PC-3 (cell line): ENCODE measurements around the gene HOXD10. TPM values are rescaled to one million over a fixed set of nuclear protein-coding genes. Genes with fewer than 3 reads are reported as not detected.
A peak's percentile ranks its signal among the peaks of the same experiment; 100 is the strongest.

Experiments used
- ATAC-seq: fragments of 200-7000 bp; cut with Tn5 transposase; 2 replicates; pipeline ENCODE4 v1.9.1; 2020; ENCODE audit warnings: mild to moderate bottlenecking, moderate library complexity
- BruUV-seq: library from RNA; stranded (reverse); fragments of 400-500 nt; replicated peaks from 2 replicates; lab custom pipeline; 2021; lab: Mats Ljungman, UMichigan
- CTCF ChIA-PET: fragments of 300-600 bp; sonication (Branson Sonifier 250); formaldehyde crosslinking; loops from one replicate; lab custom pipeline; 2022; ENCODE audit warnings: antibody characterized with exemption; lab: Charles Lee
- POLR2A ChIA-PET: fragments of 300-600 bp; sonication (Branson Sonifier 250); formaldehyde crosslinking; loops from one replicate; lab custom pipeline; 2022; ENCODE audit warnings: antibody characterized with exemption; ENCODE audit not compliant: unreplicated experiment; lab: Charles Lee
- DNase-seq: peaks from one replicate; pipeline ENCODE4 v3.0.0-alpha.2; 2015
- H2AFZ ChIP-seq: fragments of 300-600 bp; sonication (generic); 2 replicates; pipeline ENCODE4 v1.6.0; 2016; ENCODE audit warnings: antibody characterized with exemption, low read length
- H3F3A ChIP-seq: fragments of 300-600 bp; sonication (generic); one replicate; pipeline ENCODE4 v1.6.0; 2017; ENCODE audit warnings: antibody characterized with exemption, low read length, control low read depth, mild to moderate bottlenecking; ENCODE audit not compliant: unreplicated experiment
- H3K27ac ChIP-seq: fragments of 300-600 bp; sonication (generic); 2 replicates; pipeline ENCODE4 v1.5.1; 2016; ENCODE audit warnings: mild to moderate bottlenecking, low read length
- H3K27me3 ChIP-seq: fragments of 300-600 bp; sonication (generic); 2 replicates; pipeline ENCODE4 v1.6.1; 2016; ENCODE audit warnings: low read length, mixed read lengths
- H3K36me3 ChIP-seq: fragments of 300-600 bp; sonication (generic); 2 replicates; pipeline ENCODE4 v1.6.1; 2016; ENCODE audit warnings: low read depth, mixed run types, low read length, mixed read lengths
- H3K4me1 ChIP-seq: fragments of 300-600 bp; sonication (generic); 2 replicates; pipeline ENCODE4 v1.5.1; 2016; ENCODE audit warnings: low read length; ENCODE audit not compliant: insufficient read depth
- H3K4me2 ChIP-seq: fragments of 300-600 bp; sonication (generic); 2 replicates; pipeline ENCODE4 v1.6.0; 2016; ENCODE audit warnings: low read length
- H3K4me3 ChIP-seq: fragments of 300-600 bp; sonication (generic); 2 replicates; pipeline ENCODE4 v1.5.1; 2016; ENCODE audit warnings: mild to moderate bottlenecking, low read length, mixed read lengths
- H3K79me2 ChIP-seq: fragments of 300-600 bp; sonication (generic); 2 replicates; pipeline ENCODE4 v1.6.1; 2017; ENCODE audit warnings: low read length, mixed read lengths
- H3K9ac ChIP-seq: fragments of 300-600 bp; sonication (generic); 2 replicates; pipeline ENCODE4 v1.6.0; 2016; ENCODE audit warnings: mild to moderate bottlenecking, low read length
- H3K9me2 ChIP-seq: fragments of 300-600 bp; sonication (generic); replicated peaks from 2 replicates; pipeline ENCODE4 v1.6.1; 2016; ENCODE audit warnings: mixed run types, low read length, mixed read lengths
- H3K9me3 ChIP-seq: fragments of 300-600 bp; sonication (generic); 2 replicates; pipeline ENCODE4 v1.6.1; 2016; ENCODE audit warnings: low read length, mixed read lengths
- H4K20me1 ChIP-seq: fragments of 300-600 bp; sonication (generic); 2 replicates; pipeline ENCODE4 v1.6.1; 2016; ENCODE audit warnings: low read length, mixed read lengths
- CTCF ChIP-seq: fragments of 300-600 bp; sonication (generic); conservative IDR thresholded peaks from 2 replicates; pipeline ENCODE4 v1.5.1; 2017; ENCODE audit warnings: antibody characterized with exemption, low read depth, mild to moderate bottlenecking, low read length
- EZH2 ChIP-seq: fragments of 300-600 bp; sonication (generic); IDR thresholded peaks from one replicate; pipeline ENCODE4 v1.6.1; 2017; ENCODE audit warnings: antibody characterized with exemption, mild to moderate bottlenecking, low read length; ENCODE audit not compliant: unreplicated experiment
- EZH2phosphoT487 ChIP-seq: fragments of 300-600 bp; sonication (generic); IDR thresholded peaks from 2 replicates; pipeline ENCODE4 v1.6.1; 2018; ENCODE audit warnings: mild to moderate bottlenecking, antibody characterized with exemption, low read length, borderline replicate concordance
- intact Hi-C: fragments of 100-400 bp; cut with micrococcal nuclease; formaldehyde crosslinking; loops from 2 replicates; pipeline ENCODE4 v1.9.0; 2023
- total RNA-seq: library from RNA; depleted of rRNA; stranded (reverse); fragments of >200 nt; gene quantifications from 2 replicates; pipeline ENCODE4 v1.2.3, GENCODE V29; 2014

Gene HOXD10
- total RNA-seq, 1 experiment from 2014 or later: not detected

DNA sequence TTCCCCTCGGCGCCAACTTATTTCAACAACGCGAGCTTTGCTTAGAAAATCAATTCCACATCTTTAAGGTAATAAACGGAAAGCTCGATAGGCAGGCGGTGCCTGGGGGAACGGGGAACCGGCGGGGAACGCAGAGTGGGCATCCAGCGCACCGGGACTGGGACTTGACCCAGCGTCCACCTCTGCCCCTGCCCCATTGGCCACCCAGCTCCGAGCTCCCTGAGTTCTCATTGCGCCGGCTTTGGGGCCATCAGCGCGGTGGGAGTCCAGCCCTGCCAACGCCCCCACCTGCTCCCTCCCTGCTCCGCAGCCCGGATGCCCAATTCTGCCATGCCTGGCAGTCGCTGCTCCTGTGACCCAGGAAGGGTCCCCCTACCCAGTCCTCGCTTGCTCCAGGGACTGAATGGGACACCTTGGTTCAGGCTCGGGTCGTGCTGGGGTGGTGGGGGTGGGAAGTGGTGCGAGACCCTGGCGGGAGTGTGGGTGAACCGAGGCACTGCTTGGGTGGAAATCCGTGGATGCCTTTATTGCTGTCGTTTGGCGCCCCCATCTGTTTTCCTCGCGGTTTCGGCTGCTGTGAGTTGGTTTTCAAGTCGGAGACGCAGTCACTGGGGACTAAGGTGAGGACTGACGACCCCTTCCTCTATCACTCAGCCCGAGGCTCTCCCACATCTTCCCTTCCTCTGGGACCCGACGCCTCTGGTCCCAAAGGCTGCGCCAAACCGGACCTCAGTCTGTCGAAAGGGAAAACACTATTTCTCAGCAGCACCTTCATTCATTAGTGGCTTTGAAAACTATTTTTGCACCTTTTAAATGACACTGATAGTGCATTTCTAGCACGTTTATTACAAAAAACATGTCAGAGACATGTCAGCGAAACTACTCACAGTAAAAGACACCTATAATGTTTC is 30.5 kb upstream of the HOXD10 start:
- TF ChIP-seq CTCF (peak; percentile 83), EZH2phosphoT487 (no peak)

GRCh38 chr2:176087330-176088047 is 29.1 kb upstream of the HOXD10 start:
- ChIA-PET POLR2A (no interaction called here), CTCF (interaction anchor here (0.6 to 1.4 kb wide), 4 partner anchors 9 to 500 kb away, joined by 3 to 7 read pairs (median 5); no protein-coding TSS in a partner anchor)
- BruUV-seq: no TSS peak
- intact Hi-C loops: loop anchor here (2.0 to 5.0 kb wide), 3 partner anchors 85 to 721 kb away; partner anchors contain the start of gene LNPK
- H2AFZ ChIP-seq: peak overlapping the region; percentile 95
- peaks cover 60% of the 10 kb centered on the region for H3K27me3 ChIP-seq
- peak overlapping the region; percentile 98 for H3K4me2 ChIP-seq
- H3K9me3 ChIP-seq: no peaks in the 10 kb centered on the region
- ATAC-seq (no peak), DNase-seq (no peak)
- no peaks in the 10 kb centered on the region for H3K36me3 ChIP-seq
- H3K4me1 ChIP-seq: peaks cover 12% of the 10 kb centered on the region
- no peak overlapping the region for H3K27ac ChIP-seq
- no peak for TF ChIP-seq CTCF
- TF ChIP-seq EZH2phosphoT487: no peak
- no peak for TF ChIP-seq EZH2
- H3K4me3 ChIP-seq: peak overlapping the region; percentile 72
- no peaks in the 10 kb centered on the region for H3F3A ChIP-seq
- H3K9ac ChIP-seq: no peak overlapping the region
- no peaks in the 10 kb centered on the region for H4K20me1 ChIP-seq
- H3K9me2 ChIP-seq: no peaks in the 10 kb centered on the region
- H3K79me2 ChIP-seq: no peaks in the 10 kb centered on the region

More for the DNA sequence above, 30.5 kb upstream of the HOXD10 start:
- H3K79me2 ChIP-seq: no peaks in the 10 kb centered on the region
- peak overlapping the region; percentile 81 for H3K4me2 ChIP-seq
- H2AFZ ChIP-seq: peak overlapping the region; percentile 60; the same call in 1 of the 2 replicates
- no peaks in the 10 kb centered on the region for H3K36me3 ChIP-seq
- H3K27ac ChIP-seq: no peak overlapping the region
- H3K4me1 ChIP-seq: peaks cover 12% of the 10 kb centered on the region
- H3K9me2 ChIP-seq: no peaks in the 10 kb centered on the region
- DNase-seq (peak; percentile 49), ATAC-seq (peak; percentile 34)
- intact Hi-C loops: loop anchor here (1.0 to 5.0 kb wide), 5 partner anchors 84 to 719 kb away; partner anchors contain the start of gene LNPK
- CTCF ChIA-PET: interaction anchor here (0.6 to 1.1 kb wide), 4 partner anchors 30 to 889 kb away, joined by 3 to 5 read pairs (median 4); no protein-coding TSS in a partner anchor
- H4K20me1 ChIP-seq: no peaks in the 10 kb centered on the region
- peaks cover 50% of the 10 kb centered on the region for H3K27me3 ChIP-seq
- H3F3A ChIP-seq: no peaks in the 10 kb centered on the region
- no peak overlapping the region for H3K9ac ChIP-seq
- POLR2A ChIA-PET: no interaction called here
- no peaks in the 10 kb centered on the region for H3K9me3 ChIP-seq
- BruUV-seq: no TSS peak
- H3K4me3 ChIP-seq: peak overlapping the region; percentile 54
